ENCODE measurements around the gene PODN.

GRCh38 chr1:53060579-53060978 lies 1.4 kb upstream of the PODN start:
- no peak for TF ChIP-seq POLR2A (IDR thresholded peaks at IDR 0.05)
- no peak for TF ChIP-seq POLR2AphosphoS5 (IDR thresholded peaks at IDR 0.05)
- TF ChIP-seq, protein P1, sequence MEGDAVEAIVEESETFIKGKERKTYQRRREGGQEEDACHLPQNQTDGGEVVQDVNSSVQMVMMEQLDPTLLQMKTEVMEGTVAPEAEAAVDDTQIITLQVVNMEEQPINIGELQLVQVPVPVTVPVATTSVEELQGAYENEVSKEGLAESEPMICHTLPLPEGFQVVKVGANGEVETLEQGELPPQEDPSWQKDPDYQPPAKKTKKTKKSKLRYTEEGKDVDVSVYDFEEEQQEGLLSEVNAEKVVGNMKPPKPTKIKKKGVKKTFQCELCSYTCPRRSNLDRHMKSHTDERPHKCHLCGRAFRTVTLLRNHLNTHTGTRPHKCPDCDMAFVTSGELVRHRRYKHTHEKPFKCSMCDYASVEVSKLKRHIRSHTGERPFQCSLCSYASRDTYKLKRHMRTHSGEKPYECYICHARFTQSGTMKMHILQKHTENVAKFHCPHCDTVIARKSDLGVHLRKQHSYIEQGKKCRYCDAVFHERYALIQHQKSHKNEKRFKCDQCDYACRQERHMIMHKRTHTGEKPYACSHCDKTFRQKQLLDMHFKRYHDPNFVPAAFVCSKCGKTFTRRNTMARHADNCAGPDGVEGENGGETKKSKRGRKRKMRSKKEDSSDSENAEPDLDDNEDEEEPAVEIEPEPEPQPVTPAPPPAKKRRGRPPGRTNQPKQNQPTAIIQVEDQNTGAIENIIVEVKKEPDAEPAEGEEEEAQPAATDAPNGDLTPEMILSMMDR (IDR thresholded peaks at IDR 0.05): no peak
- no peak for TF ChIP-seq EP300 (IDR thresholded peaks at IDR 0.05)
